Measurements from ENCODE around the gene OR13A1.
"Not testable (repeated sequence)": the region's sequence is repeated elsewhere in the genome, so short reads cannot be mapped to it uniquely, and the experiment has no call there.

Gene OR13A1

GRCh38 chr10:45280113-45280760 lies 35.2 kb downstream of the OR13A1 start:
- no peak for DNase-seq

GRCh38 chr10:45279682-45280081 lies 35.7 kb downstream of the OR13A1 start:
- no peak for DNase-seq

- DNase-seq = no peak
Observed at GRCh38 chr10:45278860-45279498, 36.4 kb downstream of the OR13A1 start.

- DNase-seq = not testable (repeated sequence)
Observed at GRCh38 chr10:45276146-45276545, 39.3 kb downstream of the OR13A1 start.

GRCh38 chr10:45274364-45274763 lies 41.0 kb downstream of the OR13A1 start:
- DNase-seq = no peak

- DNase-seq = not testable (repeated sequence)
Observed at GRCh38 chr10:45267777-45268176, 47.6 kb downstream of the OR13A1 start.

- DNase-seq = no peak
Observed at GRCh38 chr10:45265996-45266395, 49.4 kb downstream of the OR13A1 start.

GRCh38 chr10:45261946-45262345 lies 53.5 kb downstream of the OR13A1 start:
- DNase-seq = no peak

GRCh38 chr10:45261243-45261775 lies 54.1 kb downstream of the OR13A1 start:
- no peak for DNase-seq

GRCh38 chr10:45260635-45261034 lies 54.8 kb downstream of the OR13A1 start:
- not testable (repeated sequence) for DNase-seq

- DNase-seq = not testable (repeated sequence)
Observed at GRCh38 chr10:45259786-45260495, 55.5 kb downstream of the OR13A1 start.

GRCh38 chr10:45257600-45257999 lies 57.8 kb downstream of the OR13A1 start:
- no peak for DNase-seq

GRCh38 chr10:45256246-45256645 lies 59.2 kb downstream of the OR13A1 start:
- no peak for DNase-seq

- no peak for DNase-seq
Observed at GRCh38 chr10:45255706-45256105, 59.7 kb downstream of the OR13A1 start.

- DNase-seq = no peak
Observed at GRCh38 chr10:45254892-45255291, 60.5 kb downstream of the OR13A1 start.

- DNase-seq = no peak
Observed at GRCh38 chr10:45253183-45253914, 62.1 kb downstream of the OR13A1 start.

Measured in GDM1 (cell line).